Calu3 (cell line): ENCODE data around the gene IER3. TPM values are rescaled to one million over a fixed set of nuclear protein-coding genes. Genes with fewer than 3 reads are reported as not detected.

Source experiments
- BruUV-seq: library from RNA; stranded (reverse); fragments of 400-500 nt; replicated peaks from 2 replicates; lab custom pipeline; 2021; lab: Mats Ljungman, UMichigan
- CTCF ChIA-PET: fragments of 300-600 bp; sonication (Branson Sonifier 250); formaldehyde crosslinking; loops from one replicate; lab custom pipeline; 2022; ENCODE audit warnings: antibody characterized with exemption; lab: Charles Lee
- DNase-seq: peaks from one replicate; pipeline ENCODE4 v3.0.0; 2022
- H3K27ac Mint-ChIP-seq: one replicate; pipeline ENCODE4 v1.8.0; 2022; ENCODE audit warnings: mixed read lengths; ENCODE audit not compliant: unreplicated experiment
- H3K27me3 Mint-ChIP-seq: one replicate; pipeline ENCODE4 v1.8.0; 2022; ENCODE audit warnings: mixed read lengths; ENCODE audit not compliant: unreplicated experiment
- H3K36me3 Mint-ChIP-seq: one replicate; pipeline ENCODE4 v1.8.0; 2022; ENCODE audit warnings: mild to moderate bottlenecking, moderate library complexity, mixed read lengths; ENCODE audit not compliant: insufficient read depth, unreplicated experiment
- H3K4me1 Mint-ChIP-seq: one replicate; pipeline ENCODE4 v1.8.0; 2022; ENCODE audit warnings: mild to moderate bottlenecking, low read depth, mixed read lengths; ENCODE audit not compliant: unreplicated experiment
- H3K4me3 Mint-ChIP-seq: one replicate; pipeline ENCODE4 v1.8.0; 2022; ENCODE audit warnings: mild to moderate bottlenecking, low read depth, moderate library complexity, mixed read lengths; ENCODE audit not compliant: unreplicated experiment
- H3K9me3 Mint-ChIP-seq: one replicate; pipeline ENCODE4 v1.8.0; 2022; ENCODE audit warnings: low read depth, mixed read lengths; ENCODE audit not compliant: unreplicated experiment
- intact Hi-C: fragments of 100-400 bp; cut with micrococcal nuclease; formaldehyde crosslinking; loops from one replicate; pipeline ENCODE4 v1.10.0; 2022; ENCODE audit not compliant: unreplicated experiment
- total RNA-seq: library from RNA; stranded (reverse); gene quantifications from 2 replicates; pipeline ENCODE4 v1.2.3, GENCODE V29; 2022
- TF ChIP-seq, protein P1 (sequence below): fragments of 200-600 bp; IDR thresholded peaks from one replicate; pipeline ENCODE4 v1.8.0; 2022; ENCODE audit warnings: antibody characterized with exemption; ENCODE audit not compliant: unreplicated experiment

The IER3 gene
- total RNA-seq, 1 experiment from 2014 or later = 458 TPM

- CTCF ChIA-PET = interaction anchor here (0.8 to 2.5 kb wide), 25 partner anchors 9 to 267 kb away, joined by 3 to 27 read pairs (median 5); partner anchors contain the start of genes FLOT1, IER3 and VARS2
These were observed 37.5 kb upstream of the IER3 start for GRCh38 chr6:30781743-30782424.

DNA sequence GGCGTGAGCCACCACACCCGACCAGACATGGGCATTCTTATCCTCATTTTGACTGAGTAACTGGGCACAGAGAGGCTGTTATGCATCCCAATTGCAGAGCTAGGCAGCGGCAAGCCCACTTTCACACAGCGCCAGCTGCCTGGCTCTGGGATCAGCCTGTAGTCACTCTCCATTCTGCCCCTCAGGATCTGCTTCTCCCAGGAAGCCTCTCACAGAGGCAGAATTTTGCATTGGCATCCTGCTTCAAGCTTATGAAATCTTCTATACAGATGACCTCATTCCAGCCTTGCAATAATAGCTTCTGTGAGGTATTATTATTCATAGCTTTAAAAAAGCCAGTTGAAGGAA lies 37.0 kb upstream of the IER3 start:
- Mint-ChIP-seq H3K4me1 (peaks cover 63% of the 10 kb centered on the region), H3K9me3 (peaks cover 3% of the 10 kb centered on the region), H3K27ac (peak overlapping the region; percentile 97), H3K36me3 (peaks cover 35% of the 10 kb centered on the region), H3K27me3 (no peaks in the 10 kb centered on the region), H3K4me3 (peak overlapping the region; percentile 45)
- TSS peak; percentile 99 for BruUV-seq
- TF ChIP-seq, protein P1, sequence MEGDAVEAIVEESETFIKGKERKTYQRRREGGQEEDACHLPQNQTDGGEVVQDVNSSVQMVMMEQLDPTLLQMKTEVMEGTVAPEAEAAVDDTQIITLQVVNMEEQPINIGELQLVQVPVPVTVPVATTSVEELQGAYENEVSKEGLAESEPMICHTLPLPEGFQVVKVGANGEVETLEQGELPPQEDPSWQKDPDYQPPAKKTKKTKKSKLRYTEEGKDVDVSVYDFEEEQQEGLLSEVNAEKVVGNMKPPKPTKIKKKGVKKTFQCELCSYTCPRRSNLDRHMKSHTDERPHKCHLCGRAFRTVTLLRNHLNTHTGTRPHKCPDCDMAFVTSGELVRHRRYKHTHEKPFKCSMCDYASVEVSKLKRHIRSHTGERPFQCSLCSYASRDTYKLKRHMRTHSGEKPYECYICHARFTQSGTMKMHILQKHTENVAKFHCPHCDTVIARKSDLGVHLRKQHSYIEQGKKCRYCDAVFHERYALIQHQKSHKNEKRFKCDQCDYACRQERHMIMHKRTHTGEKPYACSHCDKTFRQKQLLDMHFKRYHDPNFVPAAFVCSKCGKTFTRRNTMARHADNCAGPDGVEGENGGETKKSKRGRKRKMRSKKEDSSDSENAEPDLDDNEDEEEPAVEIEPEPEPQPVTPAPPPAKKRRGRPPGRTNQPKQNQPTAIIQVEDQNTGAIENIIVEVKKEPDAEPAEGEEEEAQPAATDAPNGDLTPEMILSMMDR = no peak
- intact Hi-C loops = loop anchor here (1.0 to 5.0 kb wide), 3 partner anchors 12 to 41 kb away; no protein-coding TSS in a partner anchor
- CTCF ChIA-PET = interaction anchor here (0.8 to 2.5 kb wide), 24 partner anchors 8 to 267 kb away, joined by 3 to 27 read pairs (median 6); partner anchors contain the start of genes FLOT1, IER3 and VARS2
- DNase-seq = no peak

More at GRCh38 chr6:30781743-30782424, 37.5 kb upstream of the IER3 start:
- BruUV-seq = no TSS peak
- Mint-ChIP-seq H3K4me3 (peak overlapping the region; percentile 45), H3K36me3 (peaks cover 35% of the 10 kb centered on the region), H3K4me1 (peaks cover 68% of the 10 kb centered on the region), H3K27me3 (no peaks in the 10 kb centered on the region), H3K27ac (peak overlapping the region; percentile 97), H3K9me3 (peaks cover 3% of the 10 kb centered on the region)
- TF ChIP-seq, protein P1 = no peak
- intact Hi-C loops = loop anchor here (1.0 to 5.0 kb wide), 5 partner anchors 13 to 40 kb away; no protein-coding TSS in a partner anchor
- DNase-seq = peak; percentile 100

DNA sequence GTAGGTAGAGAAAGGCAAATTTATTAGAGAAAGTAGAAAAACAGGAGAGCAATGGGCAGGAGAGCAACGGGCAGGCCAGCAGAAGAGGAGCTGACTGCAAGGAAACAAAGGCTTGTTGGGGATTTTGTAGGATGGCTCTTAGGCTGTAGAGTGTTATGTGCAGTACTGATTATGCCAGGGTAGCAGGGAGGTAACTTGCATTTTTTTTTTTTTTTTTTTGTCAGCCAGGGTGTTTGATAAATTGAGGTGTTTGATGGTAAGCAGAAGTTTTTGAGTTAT lies 36.2 kb upstream of the IER3 start:
- Mint-ChIP-seq H3K27ac (peak overlapping the region; percentile 97), H3K9me3 (peaks cover 3% of the 10 kb centered on the region), H3K36me3 (peaks cover 35% of the 10 kb centered on the region), H3K27me3 (no peaks in the 10 kb centered on the region), H3K4me3 (peak overlapping the region; percentile 16), H3K4me1 (peaks cover 60% of the 10 kb centered on the region)
- intact Hi-C loops = loop anchor here (2.0 to 5.0 kb wide), 2 partner anchors 32 to 42 kb away; no protein-coding TSS in a partner anchor
- TF ChIP-seq, protein P1 = no peak
- no TSS peak for BruUV-seq
- no peak for DNase-seq
- CTCF ChIA-PET = interaction anchor here (0.5 to 1.4 kb wide), 2 partner anchors 20 to 21 kb away, joined by 3 to 5 read pairs; no protein-coding TSS in a partner anchor

GRCh38 chr6:30779850-30780641 lies 35.7 kb upstream of the IER3 start:
- no peaks in the 10 kb centered on the region for H3K27me3 Mint-ChIP-seq
- intact Hi-C loops = loop anchor here (2.0 to 5.0 kb wide), 2 partner anchors 31 to 42 kb away; no protein-coding TSS in a partner anchor
- peak overlapping the region; percentile 97 for H3K27ac Mint-ChIP-seq
- no peak for DNase-seq
- peak overlapping the region; percentile 16 for H3K4me3 Mint-ChIP-seq
- peaks cover 60% of the 10 kb centered on the region for H3K4me1 Mint-ChIP-seq
- BruUV-seq = no TSS peak
- peaks cover 35% of the 10 kb centered on the region for H3K36me3 Mint-ChIP-seq
- TF ChIP-seq, protein P1 = no peak
- CTCF ChIA-PET = interaction anchor here (0.5 kb wide), 1 partner anchor 19 kb away, joined by 3 read pairs; no protein-coding TSS in a partner anchor
- peaks cover 3% of the 10 kb centered on the region for H3K9me3 Mint-ChIP-seq
